NCI-H345 treated with DMSO at 0.1 percent for 48 hours (cell line): Measurements from ENCODE around the gene CDHR1.

Experiments
- DNase-seq: peaks from one replicate; lab custom pipeline; 2025; ENCODE audit not compliant: unreplicated experiment; lab: John Stamatoyannopoulos, UW

The CDHR1 gene

GRCh38 chr10:84226616-84227015 is 32.3 kb downstream of the CDHR1 start:
- no peak for DNase-seq

GRCh38 chr10:84227810-84228209 is 33.5 kb downstream of the CDHR1 start:
- no peak for DNase-seq

GRCh38 chr10:84230359-84230758 is 36.0 kb downstream of the CDHR1 start:
- no peak for DNase-seq

GRCh38 chr10:84232376-84232775 is 38.0 kb downstream of the CDHR1 start:
- DNase-seq, result no peak

- no peak for DNase-seq
Observed at GRCh38 chr10:84233940-84234339, 39.6 kb downstream of the CDHR1 start.

GRCh38 chr10:84234479-84234878 is 40.1 kb downstream of the CDHR1 start:
- no peak for DNase-seq

GRCh38 chr10:84235096-84235495 is 40.8 kb downstream of the CDHR1 start:
- no peak for DNase-seq

- DNase-seq, result no peak
Observed at GRCh38 chr10:84236807-84237198, 42.5 kb downstream of the CDHR1 start.

GRCh38 chr10:84237199-84238051 is 43.1 kb downstream of the CDHR1 start:
- DNase-seq, result no peak

GRCh38 chr10:84238909-84239308 is 44.6 kb downstream of the CDHR1 start:
- no peak for DNase-seq

GRCh38 chr10:84241185-84241790 is 47.0 kb downstream of the CDHR1 start, which contains the start of gene LRIT1:
Gene LRIT1 (minus strand): TSS chr10:84241546. CDS start chr10:84241439, 107 bp downstream.
- no peak for DNase-seq

- no peak for DNase-seq
Observed at GRCh38 chr10:84243759-84244158, 49.4 kb downstream of the CDHR1 start.

GRCh38 chr10:84244651-84245270 is 50.4 kb downstream of the CDHR1 start, which contains the start of gene RGR:
Gene RGR (plus strand): TSS chr10:84245053. CDS start chr10:84245091, 38 bp downstream.
- no peak for DNase-seq

GRCh38 chr10:84247496-84247895 is 53.2 kb downstream of the CDHR1 start:
- no peak for DNase-seq

GRCh38 chr10:84248794-84249193 is 54.5 kb downstream of the CDHR1 start:
- DNase-seq, result no peak

- DNase-seq, result no peak
Observed at GRCh38 chr10:84254552-84255478, 60.5 kb downstream of the CDHR1 start.

- DNase-seq, result no peak
Observed at GRCh38 chr10:84256510-84257342, 62.4 kb downstream of the CDHR1 start.

GRCh38 chr10:84257343-84258020 is 63.1 kb downstream of the CDHR1 start:
- no peak for DNase-seq

GRCh38 chr10:84258034-84258695 is 63.8 kb downstream of the CDHR1 start:
- no peak for DNase-seq
